Measurements from ENCODE around the gene XYLB.

The XYLB gene

DNA sequence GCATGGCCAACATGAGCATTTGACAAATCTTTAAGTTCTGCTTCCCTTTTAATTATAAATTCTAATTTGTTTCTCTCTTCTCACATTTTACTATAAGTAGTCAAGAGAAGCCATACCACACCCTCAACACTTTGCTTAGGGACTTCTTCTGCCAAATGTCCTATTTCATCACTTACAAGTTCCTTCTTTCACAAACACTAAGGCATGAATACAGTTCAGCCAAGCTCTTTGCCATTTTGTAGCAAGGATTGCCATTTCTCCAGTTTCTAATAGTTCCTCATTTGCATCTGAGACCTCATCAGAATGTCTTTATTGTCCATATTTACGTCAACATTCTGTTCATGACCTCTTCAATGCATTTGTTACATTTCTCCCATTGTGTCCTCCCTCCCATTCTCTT, 35.1 kb upstream of the XYLB start:
- H3K27ac ChIP-seq: no peak overlapping the region
- no peak for TF ChIP-seq ZFX (IDR thresholded peaks at IDR 0.05)
- TF ChIP-seq, protein P1, sequence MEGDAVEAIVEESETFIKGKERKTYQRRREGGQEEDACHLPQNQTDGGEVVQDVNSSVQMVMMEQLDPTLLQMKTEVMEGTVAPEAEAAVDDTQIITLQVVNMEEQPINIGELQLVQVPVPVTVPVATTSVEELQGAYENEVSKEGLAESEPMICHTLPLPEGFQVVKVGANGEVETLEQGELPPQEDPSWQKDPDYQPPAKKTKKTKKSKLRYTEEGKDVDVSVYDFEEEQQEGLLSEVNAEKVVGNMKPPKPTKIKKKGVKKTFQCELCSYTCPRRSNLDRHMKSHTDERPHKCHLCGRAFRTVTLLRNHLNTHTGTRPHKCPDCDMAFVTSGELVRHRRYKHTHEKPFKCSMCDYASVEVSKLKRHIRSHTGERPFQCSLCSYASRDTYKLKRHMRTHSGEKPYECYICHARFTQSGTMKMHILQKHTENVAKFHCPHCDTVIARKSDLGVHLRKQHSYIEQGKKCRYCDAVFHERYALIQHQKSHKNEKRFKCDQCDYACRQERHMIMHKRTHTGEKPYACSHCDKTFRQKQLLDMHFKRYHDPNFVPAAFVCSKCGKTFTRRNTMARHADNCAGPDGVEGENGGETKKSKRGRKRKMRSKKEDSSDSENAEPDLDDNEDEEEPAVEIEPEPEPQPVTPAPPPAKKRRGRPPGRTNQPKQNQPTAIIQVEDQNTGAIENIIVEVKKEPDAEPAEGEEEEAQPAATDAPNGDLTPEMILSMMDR (conservative IDR thresholded peaks at IDR 0.05): no peak

DNA sequence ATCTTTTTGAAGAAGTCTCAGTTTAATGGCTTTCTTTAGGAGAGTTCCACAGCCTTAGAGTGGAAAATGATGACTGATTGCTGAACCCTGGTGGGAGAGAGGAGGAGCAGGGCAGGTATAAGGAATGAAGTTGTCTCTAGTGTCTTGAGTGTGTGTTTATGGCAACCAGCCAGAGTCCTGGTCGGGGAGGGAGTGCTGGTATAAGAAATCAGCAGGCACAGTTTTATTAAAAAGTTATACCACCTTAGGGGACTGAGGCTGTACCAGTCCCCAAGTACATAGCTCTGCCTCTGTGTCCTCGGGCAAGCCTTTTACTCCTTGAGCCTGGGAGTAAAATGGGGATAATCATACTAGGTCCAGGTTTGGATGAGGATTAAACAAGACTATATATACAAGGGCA, 34.6 kb upstream of the XYLB start:
- no peak overlapping the region for H3K27ac ChIP-seq
- TF ChIP-seq, protein P1 (conservative IDR thresholded peaks at IDR 0.05): no peak
- no peak for TF ChIP-seq ZFX (IDR thresholded peaks at IDR 0.05)

DNA sequence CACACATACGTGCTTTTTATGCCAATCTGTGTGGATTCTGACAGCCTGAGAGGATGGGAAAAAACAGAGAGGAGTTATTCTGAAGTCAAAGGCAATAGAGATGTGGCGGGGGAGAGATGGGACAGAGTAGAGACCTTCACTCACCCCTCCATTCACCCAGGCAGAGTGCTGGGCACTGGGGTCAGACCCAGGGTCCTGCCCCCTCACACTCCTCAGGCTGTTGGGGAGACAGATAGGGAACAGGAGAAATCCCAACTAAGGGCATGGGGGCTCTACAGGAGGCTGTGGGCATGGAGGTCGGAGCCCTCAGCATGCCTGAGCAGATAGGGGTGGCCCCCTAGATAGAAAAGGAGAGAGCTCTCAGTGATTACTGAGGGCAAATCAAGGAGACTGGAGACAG, 34.2 kb upstream of the XYLB start:
- no peak overlapping the region for H3K27ac ChIP-seq

DNA sequence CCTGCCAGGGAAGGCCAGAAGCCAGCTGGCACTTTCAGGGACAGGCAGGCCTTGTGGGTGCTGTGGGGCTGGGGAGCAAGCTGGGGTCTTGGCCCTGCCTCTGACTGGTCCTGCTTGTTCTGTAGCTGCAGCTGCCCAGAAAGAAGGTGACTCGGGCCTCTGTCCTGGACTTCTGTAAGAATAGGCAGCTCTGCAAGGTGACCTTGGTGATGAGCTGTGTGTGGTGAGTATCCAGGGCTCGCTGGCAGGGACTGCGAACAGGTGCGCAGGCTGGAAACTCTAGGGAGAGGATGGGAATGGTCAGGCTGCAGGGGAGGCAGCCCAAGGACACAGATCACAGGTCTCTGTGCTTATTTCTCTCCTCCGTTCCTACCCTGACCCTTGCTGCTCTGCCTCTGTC, 33.3 kb upstream of the XYLB start:
- no peak overlapping the region for H3K27ac ChIP-seq
- no peak for TF ChIP-seq ZFX (IDR thresholded peaks at IDR 0.05)
- TF ChIP-seq, protein P1 (conservative IDR thresholded peaks at IDR 0.05): no peak

More for the DNA sequence above, 34.2 kb upstream of the XYLB start:
- no peak for TF ChIP-seq ZFX (IDR thresholded peaks at IDR 0.05)
- TF ChIP-seq, protein P1 (conservative IDR thresholded peaks at IDR 0.05): no peak

DNA sequence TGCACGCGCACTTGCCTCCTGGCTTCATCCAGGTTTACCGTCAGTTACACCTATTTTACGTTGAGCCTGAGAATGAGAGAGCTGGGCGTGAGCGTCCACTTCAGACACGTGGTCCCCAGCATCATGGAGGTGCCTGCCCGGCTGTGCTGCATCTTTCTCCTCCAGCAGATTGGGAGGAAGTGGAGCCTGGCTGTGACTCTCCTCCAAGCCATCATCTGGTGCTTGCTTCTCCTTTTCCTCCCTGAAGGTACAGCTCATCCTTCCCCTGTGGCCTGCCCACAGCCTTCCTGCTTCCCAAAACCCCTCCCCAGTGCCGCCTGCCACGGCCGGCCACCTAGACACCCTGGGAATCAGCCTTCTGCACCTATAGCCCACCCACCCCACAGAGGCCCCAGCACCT, 32.9 kb upstream of the XYLB start:
- H3K27ac ChIP-seq: no peak overlapping the region

DNA sequence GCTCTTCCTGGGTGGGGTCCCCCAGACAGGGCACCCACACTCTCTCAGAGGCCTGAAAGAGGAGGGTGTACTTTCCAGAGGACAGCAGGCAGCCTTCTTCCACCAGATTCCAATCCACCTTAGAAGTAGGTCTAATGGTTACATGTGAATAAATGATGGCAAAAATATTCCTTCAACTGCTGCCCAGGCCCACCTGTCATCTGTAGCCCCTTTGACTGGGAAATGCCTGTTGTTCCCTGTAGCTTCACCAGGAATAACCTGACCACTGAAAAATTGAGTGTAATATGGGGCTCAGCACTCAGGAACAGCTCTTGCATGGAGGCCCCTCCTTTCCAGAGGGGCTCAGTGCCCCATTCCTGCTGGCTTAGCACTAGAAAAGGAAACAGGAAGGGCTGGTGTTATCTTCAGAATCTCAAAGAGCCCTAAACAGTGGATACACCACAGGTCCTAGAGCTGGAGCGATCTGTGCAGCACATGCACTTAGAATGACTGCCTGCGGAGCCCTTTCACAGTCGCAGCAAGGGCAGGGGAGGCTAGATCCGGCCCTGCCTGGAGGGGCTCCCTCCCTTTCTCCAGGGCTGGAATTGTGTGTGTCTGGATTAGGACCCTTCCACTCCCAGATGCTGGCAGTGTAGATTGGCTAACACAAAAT, 32.3 kb upstream of the XYLB start:
- TF ChIP-seq, protein P1 (conservative IDR thresholded peaks at IDR 0.05): no peak
- TF ChIP-seq ZFX (IDR thresholded peaks at IDR 0.05): no peak
- H3K27ac ChIP-seq: no peak overlapping the region

More for the DNA sequence above, 32.9 kb upstream of the XYLB start:
- TF ChIP-seq, protein P1 (conservative IDR thresholded peaks at IDR 0.05): no peak
- TF ChIP-seq ZFX (IDR thresholded peaks at IDR 0.05): no peak

DNA sequence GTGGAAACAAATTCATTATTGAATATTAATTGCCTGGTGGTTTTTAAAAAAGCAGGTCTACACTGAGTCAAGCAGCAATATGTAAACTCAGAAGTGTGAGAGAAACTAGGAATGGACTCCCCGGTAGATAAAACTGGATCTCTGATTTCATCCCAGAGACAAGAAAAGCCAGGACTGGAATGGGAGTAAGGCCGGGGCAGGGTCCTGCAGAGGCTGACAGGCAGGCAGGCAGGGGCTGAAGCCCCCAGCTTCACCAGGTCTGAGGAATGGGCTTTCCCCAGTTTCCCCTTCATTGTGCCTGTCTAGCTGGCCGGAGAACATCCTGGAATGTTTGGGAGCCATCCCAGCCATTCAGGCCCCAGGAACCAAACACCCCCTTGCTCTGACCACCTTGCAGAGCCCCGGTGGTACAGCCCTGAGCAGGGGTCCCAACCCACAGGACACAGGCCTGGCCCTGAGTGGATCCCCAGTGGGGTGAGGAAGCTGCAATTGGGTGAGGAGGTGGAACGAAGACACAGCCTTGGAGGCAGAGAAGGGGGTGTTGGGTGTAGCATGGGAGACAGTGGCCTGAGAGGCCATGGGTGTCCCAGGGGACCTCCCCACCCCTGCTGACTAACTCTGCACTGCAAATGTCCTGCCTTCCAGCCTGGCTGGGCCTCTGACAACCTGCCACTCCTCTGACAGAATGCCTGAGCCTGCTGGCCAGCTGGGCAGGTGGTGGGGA, 31.7 kb upstream of the XYLB start:
- H3K27ac ChIP-seq: no peak overlapping the region
- TF ChIP-seq, protein P1 (conservative IDR thresholded peaks at IDR 0.05): no peak
- TF ChIP-seq ZFX (IDR thresholded peaks at IDR 0.05): no peak

All from C4-2B (cell line).